ENCODE data around the gene HEXIM2. TPM values are rescaled to one million over a fixed set of nuclear protein-coding genes. Genes with fewer than 3 reads are reported as not detected.

Gene HEXIM2
- total and polyA plus RNA-seq, 11 donors, result 3.4 to 7.5 (median 5.7) TPM

- 12 to 21% (median 17%) methylated on average over 33 to 71 of the region's 71 CpGs for WGBS, 4 donors
- TF ChIP-seq POLR2A (IDR thresholded peaks at IDR 0.05) (peak in 1 of 2 donors; percentile 31), CTCF (IDR thresholded peaks at IDR 0.05) (no peak)
- Histone ChIP-seq H3K36me3 (peaks cover 0 to 2% (median 0%) of the 10 kb centered on the region in 9 donors), H3K27me3 (no peaks in the 10 kb centered on the region), H3K27ac (peak overlapping the region; percentile 87 to 99 (median 92)), H3K4me3 (peak overlapping the region; percentile 26 to 65 (median 54)), H3K9me3 (no peaks in the 10 kb centered on the region), H3K4me1 (peaks cover 0 to 42% (median 24%) of the 10 kb centered on the region in 12 donors)
- DNase-seq (peak; percentile 59 to 84 (median 69)), ATAC-seq (peak in 2 of 4 donors; percentile 4 to 19)
- intact Hi-C loops (cut with DNase I), result loop anchor here in 1 of 10 donors (5.0 kb wide), 1 partner anchor 53 kb away; no protein-coding TSS in a partner anchor
Observed at GRCh38 chr17:45144199-45145034, 17.3 kb upstream of the HEXIM2 start.

GRCh38 chr17:45145035-45145389 is 16.7 kb upstream of the HEXIM2 start:
- Histone ChIP-seq H3K27me3 (no peaks in the 10 kb centered on the region), H3K4me1 (peaks cover 0 to 42% (median 24%) of the 10 kb centered on the region in 12 donors), H3K36me3 (no peaks in the 10 kb centered on the region), H3K4me3 (peak overlapping the region in 10 of 12 donors; percentile 26 to 65 (median 56)), H3K9me3 (no peaks in the 10 kb centered on the region), H3K27ac (peak overlapping the region; percentile 87 to 99 (median 92))
- intact Hi-C loops (cut with DNase I), result loop anchor here in 1 of 10 donors (5.0 kb wide), 1 partner anchor 52 kb away; no protein-coding TSS in a partner anchor
- ATAC-seq (no peak), DNase-seq (no peak)
- WGBS, 4 donors, result 68 to 85% (median 82%) methylated on average over 8 of the region's 8 CpGs
- TF ChIP-seq POLR2A (IDR thresholded peaks at IDR 0.05), result no peak
- TF ChIP-seq CTCF (IDR thresholded peaks at IDR 0.05), result no peak

GRCh38 chr17:45146166-45146565 is 15.5 kb upstream of the HEXIM2 start:
- H3K36me3 ChIP-seq, result no peaks in the 10 kb centered on the region
- no peak for DNase-seq
- H3K4me3 ChIP-seq, result no peak overlapping the region
- no peak for TF ChIP-seq POLR2A (IDR thresholded peaks at IDR 0.05)
- TF ChIP-seq CTCF (IDR thresholded peaks at IDR 0.05), result no peak
- ATAC-seq, result no peak
- H3K4me1 ChIP-seq, result peaks cover 0 to 50% (median 30%) of the 10 kb centered on the region in 12 donors
- H3K9me3 ChIP-seq, result no peaks in the 10 kb centered on the region
- intact Hi-C loops (cut with DNase I), result loop anchor here in 1 of 10 donors (5.0 kb wide), 1 partner anchor 51 kb away; no protein-coding TSS in a partner anchor
- H3K27ac ChIP-seq, result peak overlapping the region; percentile 93 to 100 (median 99)
- WGBS, 4 donors, result 87 to 92% (median 88%) methylated on average over 10 of the region's 10 CpGs
- no peaks in the 10 kb centered on the region for H3K27me3 ChIP-seq

DNA sequence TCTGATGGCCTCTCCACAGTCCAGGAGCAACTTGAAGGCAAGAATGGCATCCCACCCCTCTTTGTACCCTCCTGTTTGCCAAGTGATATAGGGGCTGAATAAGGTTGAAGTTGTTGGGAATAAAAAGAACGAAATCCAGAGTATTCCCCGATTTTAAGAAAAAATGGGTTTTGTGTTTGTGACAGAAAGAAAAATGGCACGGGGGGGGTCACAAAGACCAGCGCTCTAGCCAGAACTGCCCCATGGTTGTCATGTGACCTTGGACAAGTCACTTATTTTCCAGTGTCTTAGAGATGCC is 15.1 kb upstream of the HEXIM2 start:
- Histone ChIP-seq H3K4me1 (peaks cover 4 to 54% (median 33%) of the 10 kb centered on the region in 12 donors), H3K36me3 (no peaks in the 10 kb centered on the region), H3K27me3 (no peaks in the 10 kb centered on the region), H3K27ac (peak overlapping the region; percentile 93 to 100 (median 99)), H3K4me3 (peak overlapping the region in 10 of 12 donors; percentile 32 to 93 (median 78)), H3K9me3 (no peaks in the 10 kb centered on the region)
- TF ChIP-seq CTCF (IDR thresholded peaks at IDR 0.05), result no peak
- no peak for TF ChIP-seq POLR2A (IDR thresholded peaks at IDR 0.05)
- ATAC-seq, result no peak
- DNase-seq, result no peak
- intact Hi-C loops (cut with DNase I), result loop anchor here in 1 of 10 donors (5.0 kb wide), 1 partner anchor 51 kb away; no protein-coding TSS in a partner anchor
- WGBS, 4 donors, result 83 to 95% (median 87%) methylated on average over 4 of the region's 4 CpGs

Data from heart left ventricle (tissue), 16 donors.